Natural killer cell treated with Interleukin-12 subunit alpha and Interleukin-12 subunit beta and Interleukin-15 and Interleukin-18, amount 100 ng/mL, for 72 hours (primary cell): ENCODE measurements around the gene PNPLA2. TPM values are rescaled to one million over a fixed set of nuclear protein-coding genes. Genes with fewer than 3 reads are reported as not detected.

Experiments
- ATAC-seq, 2 donors: fragments of 150-1000 bp; cut with Tn5 transposase in 1 of 2; sonication (Bioruptor Pico), chemical (Tn5 transposase) in 1 of 2; 2 replicates each; pipeline ENCODE4 v1.10.0; 2021
- DNase-seq: peaks from one replicate; pipeline ENCODE4 v3.0.0; 2022; ENCODE audit warnings: low spot score
- H3K27ac Mint-ChIP-seq, 2 donors: 1 replicate in 1 of 2; 2 replicates in 1 of 2; pipeline ENCODE4 v1.8.0; 2022; ENCODE audit warnings: mixed read lengths in 2 of 2, mild to moderate bottlenecking in 1 of 2, moderate library complexity in 1 of 2
- H3K27me3 Mint-ChIP-seq, 2 donors: 1 replicate in 1 of 2; 2 replicates in 1 of 2; pipeline ENCODE4 v1.8.0; 2022; ENCODE audit warnings: mixed read lengths in 2 of 2
- H3K36me3 Mint-ChIP-seq: one replicate; pipeline ENCODE4 v1.8.0; 2022; ENCODE audit warnings: mixed read lengths
- H3K4me1 Mint-ChIP-seq, 2 donors: 1 replicate in 1 of 2; 2 replicates in 1 of 2; pipeline ENCODE4 v1.8.0; 2022; ENCODE audit warnings: low read depth in 2 of 2, mixed read lengths in 2 of 2, mild to moderate bottlenecking in 1 of 2
- H3K4me3 Mint-ChIP-seq: one replicate; pipeline ENCODE4 v1.8.0; 2022; ENCODE audit warnings: mixed read lengths
- H3K9me3 Mint-ChIP-seq: 2 replicates; pipeline ENCODE4 v1.8.0; 2022; ENCODE audit warnings: mixed read lengths
- total RNA-seq, 2 donors: library from RNA; stranded (reverse); gene quantifications; one replicate each; pipeline ENCODE4 v1.2.3, GENCODE V29; 2022

PNPLA2 gene
- total RNA-seq, 2 donors from 2014 or later = 69.0 to 95.0 TPM

DNA sequence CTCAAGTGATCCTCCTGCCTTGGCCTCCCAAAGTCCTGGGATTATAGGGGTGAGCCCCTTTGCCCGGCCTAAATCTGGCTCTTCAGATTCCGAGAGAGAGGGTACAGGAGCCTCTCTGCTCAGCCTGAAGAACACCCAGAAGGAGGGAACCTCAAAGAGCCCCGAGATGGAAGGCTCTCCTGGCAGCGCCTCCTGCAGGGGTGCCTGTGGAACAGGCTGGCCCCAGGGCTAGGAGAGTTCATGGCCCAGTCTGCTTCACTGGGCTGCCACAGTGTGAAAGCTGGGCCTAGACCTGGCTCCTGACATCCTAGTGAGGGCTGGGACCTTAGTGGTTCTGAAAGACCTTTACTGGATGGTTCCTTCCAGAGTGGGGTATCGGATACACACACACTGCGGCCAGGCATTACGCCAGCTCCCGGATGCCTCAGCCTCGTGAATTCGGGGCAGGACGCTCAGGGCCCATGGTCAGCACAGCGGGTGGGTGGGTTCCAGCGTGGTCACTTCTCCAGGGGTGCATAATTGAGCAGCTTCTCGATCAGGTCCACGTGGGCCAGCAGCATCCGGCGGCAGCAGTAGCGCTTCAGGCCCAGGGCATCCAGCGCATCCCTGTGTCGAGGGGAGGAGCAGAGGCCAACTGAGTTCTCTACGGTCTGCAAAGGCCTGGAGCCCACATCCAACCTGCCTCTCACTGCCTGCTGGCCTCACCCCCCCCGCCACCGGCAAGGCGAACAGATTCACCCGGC lies 21.3 kb downstream of the PNPLA2 start:
- Mint-ChIP-seq H3K36me3 (no peaks in the 10 kb centered on the region), H3K27ac (peak overlapping the region in 1 of 2 donors; percentile 61), H3K4me1 (peaks cover 24 to 34% of the 10 kb centered on the region in 2 donors), H3K9me3 (no peaks in the 10 kb centered on the region), H3K27me3 (no peaks in the 10 kb centered on the region), H3K4me3 (peak overlapping the region; percentile 84)
- no peak for DNase-seq
- ATAC-seq = no peak

- Mint-ChIP-seq H3K4me1 (peaks cover 24 to 31% of the 10 kb centered on the region in 2 donors), H3K4me3 (peak overlapping the region; percentile 84), H3K27ac (peak overlapping the region; percentile 59 to 66), H3K36me3 (no peaks in the 10 kb centered on the region), H3K9me3 (no peaks in the 10 kb centered on the region), H3K27me3 (no peaks in the 10 kb centered on the region)
- ATAC-seq = peak; percentile 39 to 62
- no peak for DNase-seq
Observed at GRCh38 chr11:841981-842369, 23.3 kb downstream of the PNPLA2 start.

DNA sequence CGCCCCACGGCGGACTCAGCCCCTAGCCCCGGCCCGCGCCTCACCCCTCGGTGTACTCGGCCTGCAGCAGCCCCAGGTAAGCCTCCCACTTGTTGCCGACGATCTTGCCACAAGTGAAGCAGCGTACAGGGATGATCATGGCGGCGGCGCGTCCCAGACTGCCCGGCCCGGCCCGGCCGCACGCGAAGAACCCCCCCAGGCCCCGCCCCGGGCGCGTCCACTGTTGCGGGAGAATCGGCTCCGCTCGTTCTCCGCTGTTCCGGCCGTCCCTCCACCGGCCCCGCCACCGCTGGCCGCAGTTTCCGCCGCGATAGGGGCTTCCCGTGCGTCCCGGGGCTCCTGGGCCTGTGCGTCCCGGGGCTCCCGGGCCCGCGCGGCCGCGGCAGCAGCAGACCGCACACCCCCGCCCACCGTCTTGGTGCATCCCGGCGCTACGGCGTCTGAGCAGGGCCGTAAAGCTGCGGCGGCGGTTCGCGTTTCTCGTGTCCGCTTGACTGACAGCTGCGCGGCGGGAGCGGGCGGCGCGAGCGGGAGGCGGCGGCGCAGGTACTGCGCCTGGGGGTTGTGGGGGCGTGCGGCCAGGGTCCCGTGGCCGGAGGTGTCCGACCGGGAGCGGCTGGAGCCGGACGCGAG lies 23.8 kb downstream of the PNPLA2 start, which contains the start of the genes POLR2L and TSPAN4:
TSS of gene POLR2L (minus strand) at position 160 of the 633 bp plus-strand sequence. CDS start at position 139, 21 bp downstream.
TSS of gene TSPAN4 (plus strand) at position 483 of the 633 bp plus-strand sequence. CDS start 7,453 bp downstream, outside the sequence.
- peak; percentile 86 to 90 for ATAC-seq
- no peaks in the 10 kb centered on the region for H3K36me3 Mint-ChIP-seq
- H3K27me3 Mint-ChIP-seq = no peaks in the 10 kb centered on the region
- H3K27ac Mint-ChIP-seq = peak within 1 kb of the TSS; percentile 59 to 66
- peak; percentile 94 for DNase-seq
- no peaks in the 10 kb centered on the region for H3K9me3 Mint-ChIP-seq
- peaks cover 21 to 29% of the 10 kb centered on the region in 2 donors for H3K4me1 Mint-ChIP-seq
- H3K4me3 Mint-ChIP-seq = peak within 1 kb of the TSS; percentile 84

DNA sequence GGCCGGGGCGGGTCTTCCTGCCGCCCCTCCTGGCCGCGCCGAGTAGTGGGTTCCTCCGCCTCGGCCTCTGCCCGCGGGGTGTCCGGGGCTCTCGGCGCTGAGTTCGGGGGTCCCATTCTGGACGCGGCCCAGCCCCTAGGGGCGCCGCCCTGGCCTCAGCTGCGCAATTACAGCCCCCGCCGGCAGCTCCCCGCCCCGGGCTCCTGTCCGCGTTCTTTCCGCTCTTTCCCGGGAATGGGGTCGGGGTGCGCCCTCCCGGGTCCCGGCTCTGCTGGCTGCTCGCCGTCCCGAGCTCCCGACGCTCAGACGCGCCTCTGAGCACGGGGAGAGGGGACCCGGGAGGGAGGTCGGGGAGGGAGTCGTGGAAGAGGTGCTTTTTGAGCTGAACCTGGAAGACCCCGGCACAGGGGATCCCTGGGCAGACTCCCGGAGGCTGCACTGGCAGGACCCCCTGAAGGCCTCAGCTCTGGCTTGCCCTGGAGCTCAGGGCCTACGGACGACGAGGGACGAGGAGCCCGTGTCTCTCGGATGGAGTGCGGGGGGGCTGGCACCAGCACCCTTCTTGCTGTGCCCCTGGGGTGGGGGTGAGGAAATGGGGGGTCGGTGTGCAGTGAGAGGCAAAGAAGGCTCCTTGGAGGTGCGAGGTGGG lies 24.5 kb downstream of the PNPLA2 start:
- H3K9me3 Mint-ChIP-seq = no peaks in the 10 kb centered on the region
- H3K4me1 Mint-ChIP-seq = peaks cover 17 to 25% of the 10 kb centered on the region in 2 donors
- H3K4me3 Mint-ChIP-seq = peak overlapping the region; percentile 72
- no peaks in the 10 kb centered on the region for H3K36me3 Mint-ChIP-seq
- DNase-seq = no peak
- peak in 1 of 2 donors; percentile 0 for ATAC-seq
- H3K27me3 Mint-ChIP-seq = no peaks in the 10 kb centered on the region
- peak overlapping the region; percentile 18 to 33 for H3K27ac Mint-ChIP-seq

- no peaks in the 10 kb centered on the region for H3K27me3 Mint-ChIP-seq
- DNase-seq (no peak), ATAC-seq (no peak)
- peak overlapping the region; percentile 18 to 33 for H3K27ac Mint-ChIP-seq
- no peaks in the 10 kb centered on the region for H3K36me3 Mint-ChIP-seq
- peak overlapping the region; percentile 72 for H3K4me3 Mint-ChIP-seq
- peaks cover 17 to 22% of the 10 kb centered on the region in 2 donors for H3K4me1 Mint-ChIP-seq
- H3K9me3 Mint-ChIP-seq = no peaks in the 10 kb centered on the region
Observed at GRCh38 chr11:843818-844692, 25.3 kb downstream of the PNPLA2 start.

DNA sequence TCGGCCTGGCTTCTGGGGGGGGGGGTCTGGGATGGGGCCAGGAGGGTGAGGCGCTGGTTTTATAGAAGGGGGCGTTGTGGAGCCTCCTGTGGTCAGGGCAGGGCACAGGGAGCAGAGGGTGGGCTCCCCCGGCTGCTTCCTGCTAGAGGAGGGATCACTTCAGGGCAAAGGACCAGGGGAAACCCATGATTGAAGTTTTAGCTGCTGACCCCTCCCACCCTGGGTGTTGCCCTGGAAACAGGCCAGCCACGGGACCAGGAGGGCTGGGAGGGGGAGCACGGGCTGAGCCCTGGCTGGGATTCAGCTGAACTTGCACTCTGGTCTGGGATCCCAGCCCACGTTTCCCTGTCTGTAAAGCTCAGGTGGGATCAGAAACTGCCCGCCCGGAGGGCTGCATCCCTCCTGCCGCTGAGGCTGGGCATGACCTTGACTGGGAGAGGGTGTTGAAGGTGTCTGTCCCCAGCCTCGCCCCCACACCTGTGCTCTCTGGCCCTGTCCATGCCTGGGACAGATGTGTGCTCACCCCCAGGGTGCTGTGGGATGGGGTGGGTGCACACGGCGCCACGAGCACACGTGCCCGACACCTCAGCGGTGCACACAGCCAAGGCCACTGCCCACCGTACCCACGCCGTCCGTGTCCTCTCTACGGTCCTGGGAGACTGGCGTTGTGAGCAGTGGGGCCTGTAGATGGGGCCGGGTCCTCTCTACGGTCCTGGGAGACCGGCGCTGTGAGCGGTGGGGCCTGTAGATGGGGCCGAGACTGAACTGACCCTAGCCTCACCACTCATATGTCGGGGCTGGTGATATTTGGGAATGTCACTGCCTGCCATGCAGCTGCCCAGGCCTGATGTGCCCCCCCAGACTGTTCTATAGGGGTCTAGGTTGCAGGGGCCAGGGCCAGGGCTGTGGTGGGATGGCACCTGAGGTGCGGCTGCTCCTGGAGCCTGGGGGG lies 26.3 kb downstream of the PNPLA2 start:
- ATAC-seq (no peak), DNase-seq (no peak)
- no peak overlapping the region for H3K4me3 Mint-ChIP-seq
- no peaks in the 10 kb centered on the region for H3K36me3 Mint-ChIP-seq
- no peaks in the 10 kb centered on the region for H3K27me3 Mint-ChIP-seq
- peaks cover 17 to 22% of the 10 kb centered on the region in 2 donors for H3K4me1 Mint-ChIP-seq
- H3K9me3 Mint-ChIP-seq = no peaks in the 10 kb centered on the region
- H3K27ac Mint-ChIP-seq = no peak overlapping the region

DNA sequence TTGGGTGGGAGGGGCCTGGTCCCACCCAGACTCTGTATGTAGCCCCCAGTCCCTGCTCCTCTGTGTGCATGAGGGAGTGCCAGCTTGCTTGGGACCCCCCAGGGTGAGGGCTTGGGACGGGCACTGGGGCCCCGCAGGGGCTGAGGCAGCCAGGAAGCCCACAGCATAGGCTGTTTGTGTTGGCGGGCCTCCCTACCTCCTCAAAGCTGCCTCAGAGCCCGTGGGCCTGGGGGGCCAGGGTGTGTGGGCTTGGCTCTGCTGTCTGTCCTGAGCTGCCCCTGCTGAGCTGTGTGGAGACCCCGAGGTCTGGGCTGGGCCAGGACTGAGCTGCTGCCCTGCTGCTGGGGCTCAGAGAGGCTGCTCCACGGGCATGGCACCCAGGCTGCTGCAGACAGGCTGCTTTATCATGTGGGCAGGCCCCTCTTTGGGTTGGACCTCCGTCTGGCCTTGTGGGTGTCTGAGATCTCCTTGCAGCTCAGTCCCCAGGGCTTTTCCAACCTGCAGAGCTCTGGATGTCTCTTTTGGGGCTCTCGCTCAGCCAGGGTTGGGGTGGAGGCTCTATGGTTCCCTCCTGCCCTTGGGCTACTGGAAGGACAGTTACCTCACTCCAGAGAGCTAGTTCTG lies 27.3 kb downstream of the PNPLA2 start:
- no peaks in the 10 kb centered on the region for H3K27me3 Mint-ChIP-seq
- no peaks in the 10 kb centered on the region for H3K36me3 Mint-ChIP-seq
- H3K9me3 Mint-ChIP-seq = no peaks in the 10 kb centered on the region
- H3K4me3 Mint-ChIP-seq = no peak overlapping the region
- DNase-seq (no peak), ATAC-seq (no peak)
- peaks cover 10 to 14% of the 10 kb centered on the region in 2 donors for H3K4me1 Mint-ChIP-seq
- no peak overlapping the region for H3K27ac Mint-ChIP-seq

DNA sequence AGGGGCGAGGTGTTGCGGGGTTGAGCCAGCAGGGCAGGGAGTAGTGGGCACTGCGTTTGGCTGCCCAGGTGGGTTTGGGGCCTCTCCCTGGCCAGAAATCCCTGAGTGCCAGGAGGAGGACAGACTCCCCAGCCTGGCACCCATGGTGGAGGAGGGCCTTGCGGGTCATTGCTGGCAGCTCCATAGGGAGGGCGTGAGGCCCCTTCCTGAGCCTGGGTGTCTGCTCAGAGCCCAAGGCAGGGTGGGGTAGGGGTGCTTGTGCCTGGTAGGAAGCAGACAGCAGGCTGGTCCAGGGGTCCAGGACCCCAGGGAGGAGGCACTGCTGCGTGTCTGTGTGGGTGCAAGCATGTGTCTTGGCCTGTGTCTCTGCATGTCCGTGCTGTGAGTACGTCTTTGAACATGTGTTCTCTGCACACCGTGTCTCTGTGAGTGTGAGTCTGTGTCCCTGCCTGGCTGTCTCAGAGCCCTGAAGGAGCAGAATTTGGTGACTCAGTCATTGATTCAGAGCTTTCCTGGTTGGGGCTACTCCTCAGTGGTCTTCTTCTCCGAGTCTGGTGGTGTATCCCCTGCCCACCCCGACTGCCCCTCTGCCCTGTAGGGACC lies 27.9 kb downstream of the PNPLA2 start:
- ATAC-seq (no peak), DNase-seq (no peak)
- Mint-ChIP-seq H3K4me3 (no peak overlapping the region), H3K27me3 (no peaks in the 10 kb centered on the region), H3K9me3 (no peaks in the 10 kb centered on the region), H3K27ac (no peak overlapping the region), H3K36me3 (no peaks in the 10 kb centered on the region), H3K4me1 (peaks cover 6 to 9% of the 10 kb centered on the region in 2 donors)

- H3K4me1 Mint-ChIP-seq = peaks cover 6 to 9% of the 10 kb centered on the region in 2 donors
- no peaks in the 10 kb centered on the region for H3K36me3 Mint-ChIP-seq
- no peak overlapping the region for H3K27ac Mint-ChIP-seq
- no peak for DNase-seq
- no peaks in the 10 kb centered on the region for H3K9me3 Mint-ChIP-seq
- no peak for ATAC-seq
- H3K27me3 Mint-ChIP-seq = no peaks in the 10 kb centered on the region
- H3K4me3 Mint-ChIP-seq = no peak overlapping the region
Observed at GRCh38 chr11:847876-848275, 29.2 kb downstream of the PNPLA2 start.

- peak overlapping the region; percentile 34 for H3K4me3 Mint-ChIP-seq
- peak; percentile 73 to 79 for ATAC-seq
- H3K27me3 Mint-ChIP-seq = no peaks in the 10 kb centered on the region
- peaks cover 4 to 8% of the 10 kb centered on the region in 2 donors for H3K4me1 Mint-ChIP-seq
- no peaks in the 10 kb centered on the region for H3K36me3 Mint-ChIP-seq
- peak; percentile 72 for DNase-seq
- no peaks in the 10 kb centered on the region for H3K9me3 Mint-ChIP-seq
- no peak overlapping the region for H3K27ac Mint-ChIP-seq
Observed at GRCh38 chr11:848380-848931, 29.7 kb downstream of the PNPLA2 start.

DNA sequence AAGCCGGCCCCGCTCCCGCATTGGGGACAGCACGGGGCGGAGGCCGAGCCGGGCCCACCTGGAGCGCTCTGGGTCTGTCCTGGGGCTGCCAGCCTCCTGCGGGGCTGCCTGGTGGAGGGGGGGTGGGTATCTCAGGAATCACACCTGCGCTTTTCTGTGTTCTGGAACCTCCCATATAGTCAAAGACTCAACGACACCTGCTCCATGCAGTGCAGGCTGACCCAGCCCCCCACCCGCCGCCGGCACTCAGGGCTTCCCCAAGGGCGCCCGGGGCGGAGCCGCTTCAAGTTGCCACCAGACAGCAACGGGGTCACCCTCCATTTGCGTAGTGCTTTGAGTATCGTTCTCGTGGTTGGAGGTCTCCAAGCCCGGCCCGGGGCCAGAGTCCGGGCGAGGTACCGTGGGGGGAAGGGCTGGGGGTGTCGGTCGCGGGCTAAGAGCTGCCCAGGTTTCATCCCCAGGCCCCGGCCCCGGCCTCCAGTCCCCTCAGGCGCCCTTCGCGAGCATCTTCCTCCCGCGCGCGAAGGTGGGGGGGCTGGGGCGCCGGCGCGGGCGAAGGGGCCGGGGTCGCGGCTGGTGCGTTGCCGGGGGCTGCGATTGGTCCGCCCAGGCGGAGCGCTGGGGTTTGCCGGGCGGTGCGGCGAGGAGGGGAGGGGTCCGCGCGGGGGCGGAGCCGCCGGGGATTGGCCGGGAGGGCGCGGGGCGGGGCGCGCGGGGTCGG lies 30.6 kb downstream of the PNPLA2 start:
- Mint-ChIP-seq H3K27ac (no peak overlapping the region), H3K9me3 (no peaks in the 10 kb centered on the region), H3K36me3 (no peaks in the 10 kb centered on the region), H3K4me1 (peaks cover 0 to 3% of the 10 kb centered on the region in 2 donors), H3K27me3 (no peaks in the 10 kb centered on the region), H3K4me3 (peak overlapping the region; percentile 63)
- ATAC-seq = peak; percentile 29 to 66
- DNase-seq = no peak
